ENCODE results near the gene POLR2E. TPM values are rescaled to one million over a fixed set of nuclear protein-coding genes. Genes with fewer than 3 reads are reported as not detected.

Gene POLR2E
- total and polyA plus RNA-seq, 2 of the 13 experiments (the other 11 are each of a cell fraction or from before 2014, with no cell fraction given), result 140 to 272 TPM

GRCh38 chr19:1094978-1095701 lies at the start of gene POLR2E (continued):
- TF ChIP-seq, protein P1, sequence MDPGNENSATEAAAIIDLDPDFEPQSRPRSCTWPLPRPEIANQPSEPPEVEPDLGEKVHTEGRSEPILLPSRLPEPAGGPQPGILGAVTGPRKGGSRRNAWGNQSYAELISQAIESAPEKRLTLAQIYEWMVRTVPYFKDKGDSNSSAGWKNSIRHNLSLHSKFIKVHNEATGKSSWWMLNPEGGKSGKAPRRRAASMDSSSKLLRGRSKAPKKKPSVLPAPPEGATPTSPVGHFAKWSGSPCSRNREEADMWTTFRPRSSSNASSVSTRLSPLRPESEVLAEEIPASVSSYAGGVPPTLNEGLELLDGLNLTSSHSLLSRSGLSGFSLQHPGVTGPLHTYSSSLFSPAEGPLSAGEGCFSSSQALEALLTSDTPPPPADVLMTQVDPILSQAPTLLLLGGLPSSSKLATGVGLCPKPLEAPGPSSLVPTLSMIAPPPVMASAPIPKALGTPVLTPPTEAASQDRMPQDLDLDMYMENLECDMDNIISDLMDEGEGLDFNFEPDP (CRISPR knock-in tag; conservative IDR thresholded peaks at IDR 0.05), result no peak
- TF ChIP-seq ZBTB33 (CRISPR knock-in tag; IDR thresholded peaks at IDR 0.05) (peak; percentile 41; the same call in 1 of the 2 replicates), ZNF562 (CRISPR knock-in tag; IDR thresholded peaks at IDR 0.05; ENCODE audit: borderline replicate concordance) (no peak), KLF9 (CRISPR knock-in tag; IDR thresholded peaks at IDR 0.05; ENCODE audit: low read depth) (no peak), ZNF776 (CRISPR knock-in tag; IDR thresholded peaks at IDR 0.05) (no peak), ZFYVE20 (CRISPR knock-in tag; IDR thresholded peaks at IDR 0.05; ENCODE audit: borderline replicate concordance, low read depth) (0 out of 2 replicates have a peak, but pooled peaks have one; percentile 36), ATF7 (IDR thresholded peaks at IDR 0.05) (no peak), ATF7 (CRISPR knock-in tag; IDR thresholded peaks at IDR 0.05) (no peak), SNAPC2 (CRISPR knock-in tag; IDR thresholded peaks at IDR 0.05) (peak; percentile 58; the same call in 1 of the 2 replicates), GABPA (IDR thresholded peaks at IDR 0.05; ENCODE audit: low read depth, low read length) (no peak), GABPA (CRISPR knock-in tag; IDR thresholded peaks at IDR 0.05; ENCODE audit: low read depth) (peak; percentile 68), AGO2 (optimal IDR thresholded peaks at IDR 0.05; ENCODE audit: low read depth, low read length) (peak; percentile 39), TAF1 (CRISPR knock-in tag; IDR thresholded peaks at IDR 0.05) (peak; percentile 88; the same call in 1 of the 2 replicates), ZNF724P (CRISPR knock-in tag; IDR thresholded peaks at IDR 0.05; ENCODE audit: borderline replicate concordance) (0 out of 2 replicates have a peak, but pooled peaks have one; percentile 49), LCORL (IDR thresholded peaks at IDR 0.05) (no peak), LCORL (CRISPR knock-in tag; IDR thresholded peaks at IDR 0.05) (peak; percentile 54; the same call in 1 of the 2 replicates), SIN3A (IDR thresholded peaks at IDR 0.05; ENCODE audit: borderline replicate concordance, low read depth, low read length) (no peak), ZNF136 (CRISPR knock-in tag; IDR thresholded peaks at IDR 0.05; ENCODE audit: low read depth) (0 out of 2 replicates have a peak, but pooled peaks have one; percentile 54)
- TF ChIP-seq, protein P2, sequence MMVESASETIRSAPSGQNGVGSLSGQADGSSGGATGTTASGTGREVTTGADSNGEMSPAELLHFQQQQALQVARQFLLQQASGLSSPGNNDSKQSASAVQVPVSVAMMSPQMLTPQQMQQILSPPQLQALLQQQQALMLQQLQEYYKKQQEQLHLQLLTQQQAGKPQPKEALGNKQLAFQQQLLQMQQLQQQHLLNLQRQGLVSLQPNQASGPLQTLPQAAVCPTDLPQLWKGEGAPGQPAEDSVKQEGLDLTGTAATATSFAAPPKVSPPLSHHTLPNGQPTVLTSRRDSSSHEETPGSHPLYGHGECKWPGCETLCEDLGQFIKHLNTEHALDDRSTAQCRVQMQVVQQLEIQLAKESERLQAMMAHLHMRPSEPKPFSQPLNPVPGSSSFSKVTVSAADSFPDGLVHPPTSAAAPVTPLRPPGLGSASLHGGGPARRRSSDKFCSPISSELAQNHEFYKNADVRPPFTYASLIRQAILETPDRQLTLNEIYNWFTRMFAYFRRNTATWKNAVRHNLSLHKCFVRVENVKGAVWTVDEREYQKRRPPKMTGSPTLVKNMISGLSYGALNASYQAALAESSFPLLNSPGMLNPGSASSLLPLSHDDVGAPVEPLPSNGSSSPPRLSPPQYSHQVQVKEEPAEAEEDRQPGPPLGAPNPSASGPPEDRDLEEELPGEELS (CRISPR knock-in tag; IDR thresholded peaks at IDR 0.05), result peak; percentile 65
- TF ChIP-seq, protein P3, sequence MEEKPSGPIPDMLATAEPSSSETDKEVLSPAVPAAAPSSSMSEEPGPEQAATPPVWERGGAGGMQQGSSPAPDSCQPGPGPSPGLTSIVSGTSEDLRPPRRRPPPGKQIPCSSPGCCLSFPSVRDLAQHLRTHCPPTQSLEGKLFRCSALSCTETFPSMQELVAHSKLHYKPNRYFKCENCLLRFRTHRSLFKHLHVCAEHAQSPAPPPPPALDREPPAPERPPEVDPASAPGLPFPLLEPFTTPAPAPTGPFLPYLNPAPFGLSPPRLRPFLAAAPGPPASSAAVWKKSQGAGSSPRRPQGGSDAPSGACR (CRISPR knock-in tag; IDR thresholded peaks at IDR 0.05), result 0 out of 2 replicates have a peak, but pooled peaks have one; percentile 44
